ENCODE measurements around the gene SLC25A38. TPM values are rescaled to one million over a fixed set of nuclear protein-coding genes. Genes with fewer than 3 reads are reported as not detected.

The SLC25A38 gene
- total and polyA plus RNA-seq, 9 of the 15 experiments (the other 6 are each of a cell fraction or from before 2014, with no cell fraction given): 13.5 to 51.1 (median 30.6) TPM

- 0 out of 2 replicates have a peak, but pooled peaks have one; percentile 63 for TF ChIP-seq ZNF232 (CRISPR knock-in tag; IDR thresholded peaks at IDR 0.05)
- TF ChIP-seq CCNT2 (IDR thresholded peaks at IDR 0.05; ENCODE audit: borderline replicate concordance, extremely low read depth, insufficient read length, low read depth, low read length): peak; percentile 85
- 0 out of 2 replicates have a peak, but pooled peaks have one; percentile 3 for TF ChIP-seq MTA2 (IDR thresholded peaks at IDR 0.05; ENCODE audit: low read depth)
- TF ChIP-seq RBM15 (IDR thresholded peaks at IDR 0.05; ENCODE audit: insufficient read depth, low read length): no peak
- peak; percentile 88 for TF ChIP-seq ARID4B (CRISPR knock-in tag; IDR thresholded peaks at IDR 0.05)
- peak in 1 of 2 experiments; percentile 24; a peak in 2 of 4 replicates for TF ChIP-seq FOXK2 (conservative IDR thresholded peaks at IDR 0.05 in 1 of 2, IDR thresholded peaks at IDR 0.05 in 1 of 2; ENCODE audit: low read depth in 2 of 2)
- TF ChIP-seq JUND (IDR thresholded peaks at IDR 0.05; ENCODE audit: borderline replicate concordance, low read depth, low read length): peak; percentile 46; the same call in 1 of the 2 replicates
- no peak; the same call in 2 of the 3 replicates for TF ChIP-seq JUND (tag; IDR thresholded peaks at IDR 0.05; ENCODE audit: borderline replicate concordance, low read depth, low read length)
- TF ChIP-seq MAX (CRISPR knock-in tag; IDR thresholded peaks at IDR 0.05): peak; percentile 91
- TF ChIP-seq ZKSCAN8 (CRISPR knock-in tag; IDR thresholded peaks at IDR 0.05): no peak
- TF ChIP-seq CREB3L1 (IDR thresholded peaks at IDR 0.05; ENCODE audit: borderline replicate concordance, low read depth): peak; percentile 55; the same call in 1 of the 2 replicates
- no peak for TF ChIP-seq ZBTB5 (IDR thresholded peaks at IDR 0.05)
- peak; percentile 51; the same call in 1 of the 2 replicates for TF ChIP-seq RUNX1 (IDR thresholded peaks at IDR 0.05; ENCODE audit: low read depth)
- TF ChIP-seq CHD2 (IDR thresholded peaks at IDR 0.05; ENCODE audit: low read depth, low read length): peak; percentile 80
- 0 out of 2 replicates have a peak, but pooled peaks have one; percentile 89 for TF ChIP-seq IRF1 (CRISPR knock-in tag; IDR thresholded peaks at IDR 0.05; ENCODE audit: borderline replicate concordance)
- no peak for TF ChIP-seq MCM3 (IDR thresholded peaks at IDR 0.05)
- TF ChIP-seq SNRNP70 (optimal IDR thresholded peaks at IDR 0.05; ENCODE audit: low read depth, low read length): no peak
- TF ChIP-seq ZNF764 (CRISPR knock-in tag; IDR thresholded peaks at IDR 0.05; ENCODE audit: low read depth): no peak
Observed at GRCh38 chr3:39383881-39384664, 903 bp downstream of the SLC25A38 start (continued).

All from K562 (cell line).